ENCODE measurements around the gene TAF1A. TPM values are rescaled to one million over a fixed set of nuclear protein-coding genes. Genes with fewer than 3 reads are reported as not detected.

TAF1A gene
- total RNA-seq, 3 donors from 2014 or later = 3.2 to 10.7 (median 6.9) TPM

DNA sequence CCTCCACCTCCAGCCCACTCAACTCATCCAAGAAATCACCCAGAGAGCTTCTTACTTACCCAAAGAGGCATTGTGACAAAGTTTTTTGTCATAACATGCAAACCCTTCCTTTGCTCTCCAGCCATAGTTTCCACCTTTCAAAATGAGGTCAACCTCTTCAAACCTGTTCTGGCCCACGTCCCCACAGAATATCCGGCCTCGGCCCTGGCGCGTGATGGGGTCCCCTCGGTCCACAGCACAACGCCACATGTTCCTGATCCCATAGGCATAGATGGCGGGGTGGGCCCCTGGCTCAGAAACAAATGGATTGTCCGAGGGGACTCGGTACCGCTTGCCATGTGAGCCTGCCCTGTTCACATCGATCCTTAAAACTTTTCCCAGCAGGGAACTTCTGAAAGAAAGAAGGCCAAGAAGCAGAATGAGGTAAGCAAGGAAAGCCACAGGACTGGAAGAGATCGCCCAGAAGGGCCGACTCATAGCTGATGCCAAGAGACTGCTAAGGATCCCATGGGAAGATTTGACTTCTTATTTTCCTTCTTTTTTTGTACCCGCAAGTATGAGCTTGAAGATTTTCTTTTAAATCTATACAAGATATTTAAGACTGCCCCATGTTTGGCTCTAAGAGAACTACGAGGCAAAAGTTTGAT, 49.7 kb downstream of the TAF1A start:
- no peaks in the 10 kb centered on the region for H3K9me3 ChIP-seq
- no peak overlapping the region for H3K4me3 ChIP-seq
- H3K4me1 ChIP-seq = no peaks in the 10 kb centered on the region
- intact Hi-C loops (cut with DNase I; ENCODE audit: low total_unique reads) = no loop called here
- H3K36me3 ChIP-seq = no peaks in the 10 kb centered on the region
- H3K27me3 ChIP-seq = no peaks in the 10 kb centered on the region
- no peak overlapping the region for H3K27ac ChIP-seq
- DNase-seq (ENCODE audit: low spot score in 2 of 2) = no peak
- no peak for TF ChIP-seq POLR2A (IDR thresholded peaks at IDR 0.05)
- TF ChIP-seq, protein P1, sequence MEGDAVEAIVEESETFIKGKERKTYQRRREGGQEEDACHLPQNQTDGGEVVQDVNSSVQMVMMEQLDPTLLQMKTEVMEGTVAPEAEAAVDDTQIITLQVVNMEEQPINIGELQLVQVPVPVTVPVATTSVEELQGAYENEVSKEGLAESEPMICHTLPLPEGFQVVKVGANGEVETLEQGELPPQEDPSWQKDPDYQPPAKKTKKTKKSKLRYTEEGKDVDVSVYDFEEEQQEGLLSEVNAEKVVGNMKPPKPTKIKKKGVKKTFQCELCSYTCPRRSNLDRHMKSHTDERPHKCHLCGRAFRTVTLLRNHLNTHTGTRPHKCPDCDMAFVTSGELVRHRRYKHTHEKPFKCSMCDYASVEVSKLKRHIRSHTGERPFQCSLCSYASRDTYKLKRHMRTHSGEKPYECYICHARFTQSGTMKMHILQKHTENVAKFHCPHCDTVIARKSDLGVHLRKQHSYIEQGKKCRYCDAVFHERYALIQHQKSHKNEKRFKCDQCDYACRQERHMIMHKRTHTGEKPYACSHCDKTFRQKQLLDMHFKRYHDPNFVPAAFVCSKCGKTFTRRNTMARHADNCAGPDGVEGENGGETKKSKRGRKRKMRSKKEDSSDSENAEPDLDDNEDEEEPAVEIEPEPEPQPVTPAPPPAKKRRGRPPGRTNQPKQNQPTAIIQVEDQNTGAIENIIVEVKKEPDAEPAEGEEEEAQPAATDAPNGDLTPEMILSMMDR (IDR thresholded peaks at IDR 0.05) = no peak

DNA sequence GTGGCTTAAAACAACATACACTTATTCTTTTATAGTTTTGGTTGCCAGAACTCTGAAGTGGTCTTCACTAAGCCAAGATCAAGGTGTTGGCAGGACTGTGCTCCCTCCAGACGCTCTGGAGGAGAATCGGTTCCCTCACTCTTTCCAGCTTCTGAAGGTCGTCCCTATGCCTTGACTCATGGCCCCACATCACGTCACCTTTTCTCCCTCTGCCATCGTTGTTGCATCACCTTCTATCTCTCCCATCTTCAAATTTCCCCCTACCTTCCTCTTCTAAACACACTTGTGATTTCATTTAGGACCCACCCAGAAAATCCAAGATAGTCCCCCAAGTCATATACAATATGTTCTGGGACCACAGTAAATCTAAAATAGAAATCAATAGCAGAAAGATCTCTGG, 54.3 kb downstream of the TAF1A start:
- Histone ChIP-seq H3K9me3 (no peaks in the 10 kb centered on the region), H3K36me3 (no peaks in the 10 kb centered on the region), H3K4me3 (no peak overlapping the region), H3K4me1 (no peaks in the 10 kb centered on the region), H3K27me3 (no peaks in the 10 kb centered on the region), H3K27ac (no peak overlapping the region)
- DNase-seq (ENCODE audit: low spot score in 2 of 2) = no peak
- intact Hi-C loops (cut with DNase I; ENCODE audit: low total_unique reads) = no loop called here
- TF ChIP-seq POLR2A (IDR thresholded peaks at IDR 0.05) (no peak), POLR2AphosphoS5 (IDR thresholded peaks at IDR 0.05) (no peak)
- TF ChIP-seq, protein P1 (IDR thresholded peaks at IDR 0.05) = no peak

DNA sequence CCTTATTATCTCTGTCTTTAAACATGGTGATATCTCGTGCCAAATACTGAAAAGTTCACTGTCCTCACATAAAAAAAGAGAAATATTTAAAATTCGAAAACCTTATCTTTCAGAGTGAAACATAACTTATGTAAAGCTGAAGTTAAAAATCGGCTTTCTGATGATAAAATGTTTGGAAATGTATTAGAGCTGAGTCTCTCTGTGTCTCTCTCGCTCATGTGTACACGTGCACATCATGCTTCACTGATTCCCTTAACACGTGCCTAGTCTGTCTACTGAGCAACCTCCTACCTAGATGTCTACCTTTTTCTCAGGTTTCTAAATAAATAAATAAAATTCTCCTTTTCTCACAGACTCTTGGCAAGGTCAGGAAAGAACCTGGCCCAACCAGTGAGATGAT, 58.9 kb downstream of the TAF1A start:
- no peak overlapping the region for H3K27ac ChIP-seq
- H3K27me3 ChIP-seq = no peaks in the 10 kb centered on the region
- H3K4me3 ChIP-seq = no peak overlapping the region
- no peaks in the 10 kb centered on the region for H3K36me3 ChIP-seq
- no peaks in the 10 kb centered on the region for H3K9me3 ChIP-seq
- DNase-seq (ENCODE audit: low spot score in 2 of 2) = no peak
- intact Hi-C loops (cut with DNase I; ENCODE audit: low total_unique reads) = no loop called here
- no peaks in the 10 kb centered on the region for H3K4me1 ChIP-seq
- TF ChIP-seq, protein P1 (IDR thresholded peaks at IDR 0.05) = no peak
- TF ChIP-seq POLR2AphosphoS5 (IDR thresholded peaks at IDR 0.05) (no peak), POLR2A (IDR thresholded peaks at IDR 0.05) (no peak)

DNA sequence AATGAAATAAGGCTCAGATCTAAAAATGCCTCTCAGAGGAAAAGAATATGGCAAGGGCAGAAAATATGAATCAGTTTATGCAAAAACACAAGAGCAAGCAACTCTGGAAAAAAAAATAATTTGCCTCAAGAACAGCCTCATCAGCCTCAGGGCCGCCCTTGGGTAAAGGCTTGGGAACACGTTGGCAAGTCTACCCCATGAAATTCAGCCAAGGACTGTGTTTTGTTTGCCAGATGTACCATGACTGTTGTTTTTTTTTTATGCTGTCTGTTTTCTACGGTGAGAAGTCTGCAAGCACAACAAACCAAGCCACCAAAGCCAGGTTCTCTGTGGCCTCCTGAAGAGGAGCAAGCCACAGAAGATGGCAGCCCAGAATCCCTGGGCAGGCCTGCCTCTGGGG, 59.8 kb downstream of the TAF1A start:
- Histone ChIP-seq H3K27me3 (no peaks in the 10 kb centered on the region), H3K9me3 (no peaks in the 10 kb centered on the region), H3K4me1 (no peaks in the 10 kb centered on the region), H3K36me3 (no peaks in the 10 kb centered on the region), H3K4me3 (no peak overlapping the region), H3K27ac (no peak overlapping the region)
- no peak for DNase-seq (ENCODE audit: low spot score in 2 of 2)
- intact Hi-C loops (cut with DNase I; ENCODE audit: low total_unique reads) = no loop called here
- TF ChIP-seq POLR2AphosphoS5 (IDR thresholded peaks at IDR 0.05) (no peak), POLR2A (IDR thresholded peaks at IDR 0.05) (no peak)
- TF ChIP-seq, protein P1 (IDR thresholded peaks at IDR 0.05) = no peak

DNA sequence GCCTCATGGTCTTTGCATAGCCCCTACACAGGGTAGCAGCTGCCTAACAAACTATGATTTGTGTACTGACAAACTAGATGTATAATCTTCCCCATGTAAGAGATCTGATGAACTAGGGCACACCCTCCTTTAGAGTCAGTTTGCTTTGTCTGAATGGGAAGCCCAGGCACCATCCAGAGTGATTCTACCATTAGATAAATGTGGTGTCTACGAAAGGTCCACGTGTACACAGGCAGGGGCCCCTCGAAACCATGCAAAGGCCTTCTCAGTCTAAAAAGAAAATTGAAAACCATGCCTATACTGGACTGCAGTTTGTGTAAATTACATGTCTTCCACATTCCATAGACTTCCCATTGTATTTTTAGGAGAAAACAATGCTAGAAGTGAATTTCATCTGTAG, 60.6 kb downstream of the TAF1A start:
- no peaks in the 10 kb centered on the region for H3K27me3 ChIP-seq
- no peak overlapping the region for H3K4me3 ChIP-seq
- TF ChIP-seq, protein P1 (IDR thresholded peaks at IDR 0.05) = no peak
- no peak for TF ChIP-seq POLR2AphosphoS5 (IDR thresholded peaks at IDR 0.05)
- intact Hi-C loops (cut with DNase I; ENCODE audit: low total_unique reads) = no loop called here
- H3K4me1 ChIP-seq = no peaks in the 10 kb centered on the region
- no peak for DNase-seq (ENCODE audit: low spot score in 2 of 2)
- H3K9me3 ChIP-seq = no peaks in the 10 kb centered on the region
- no peak overlapping the region for H3K27ac ChIP-seq
- no peaks in the 10 kb centered on the region for H3K36me3 ChIP-seq
